GM18502 (cell line): ENCODE data around the gene EPB41L1.
"Not testable (repeated sequence)": the region's sequence is repeated elsewhere in the genome, so short reads cannot be mapped to it uniquely, and the experiment has no call there.

Source experiments
- ATAC-seq: cut with Tn5 transposase; IDR thresholded peaks from one replicate; pipeline ENCODE4 v1.9.1; 2021; ENCODE audit warnings: mild to moderate bottlenecking; ENCODE audit not compliant: unreplicated experiment, poor library complexity

Gene EPB41L1

GRCh38 chr20:36122931-36123288, 31.6 kb upstream of the EPB41L1 start:
- ATAC-seq: no peak

DNA sequence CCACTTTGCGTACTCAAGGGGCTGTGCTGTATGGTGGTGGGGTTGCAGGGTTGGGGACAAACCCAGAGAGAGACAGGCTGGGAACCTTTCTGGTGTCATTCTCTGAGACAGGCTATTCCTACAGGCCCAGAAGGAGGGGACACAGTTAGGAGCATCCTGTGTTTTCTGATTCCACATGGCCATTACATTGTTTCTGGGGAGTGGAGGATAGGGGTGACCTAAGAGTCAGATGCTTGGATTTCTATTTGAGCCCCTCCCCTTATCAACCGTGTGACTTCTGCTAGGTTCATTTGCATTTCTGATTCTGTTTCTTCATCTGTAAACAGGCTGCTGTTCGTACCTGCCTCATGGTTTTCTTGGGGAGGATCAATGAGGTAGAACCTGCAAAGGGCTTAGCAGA, 29.4 kb upstream of the EPB41L1 start:
- no peak for ATAC-seq

DNA sequence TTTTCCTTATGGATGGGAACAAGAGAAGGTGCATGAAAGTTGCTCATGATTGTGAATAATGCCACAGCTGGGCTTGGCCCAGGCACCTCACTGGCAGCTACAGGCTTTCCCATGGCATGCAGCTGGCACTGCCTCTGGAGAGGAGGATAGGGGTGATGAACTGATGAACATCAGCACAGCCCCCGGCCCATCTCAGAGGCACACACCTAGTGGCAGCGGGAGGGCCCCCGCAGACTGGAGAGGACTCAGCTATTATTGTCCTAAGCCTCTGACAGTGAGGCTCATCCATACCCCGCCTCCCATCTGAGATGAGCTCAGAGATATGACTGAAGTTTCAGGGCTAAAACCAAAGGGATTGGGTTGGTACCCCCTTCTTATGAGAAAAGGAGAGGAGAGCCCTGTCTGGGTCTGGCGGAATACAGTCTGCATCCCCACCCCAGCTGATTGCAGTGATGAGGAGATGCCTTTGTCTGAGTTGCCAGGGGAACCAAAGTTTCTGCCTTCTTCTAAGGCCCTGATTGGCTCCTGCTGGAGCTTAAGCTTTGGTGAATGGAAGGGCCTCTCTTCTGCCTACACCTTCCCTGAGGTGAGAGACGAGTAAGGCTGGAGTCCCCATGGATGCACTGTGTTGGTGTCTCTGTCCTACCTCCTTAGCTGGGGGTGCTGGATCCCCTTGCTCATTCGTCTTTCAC, 27.6 kb upstream of the EPB41L1 start:
- ATAC-seq: no peak

DNA sequence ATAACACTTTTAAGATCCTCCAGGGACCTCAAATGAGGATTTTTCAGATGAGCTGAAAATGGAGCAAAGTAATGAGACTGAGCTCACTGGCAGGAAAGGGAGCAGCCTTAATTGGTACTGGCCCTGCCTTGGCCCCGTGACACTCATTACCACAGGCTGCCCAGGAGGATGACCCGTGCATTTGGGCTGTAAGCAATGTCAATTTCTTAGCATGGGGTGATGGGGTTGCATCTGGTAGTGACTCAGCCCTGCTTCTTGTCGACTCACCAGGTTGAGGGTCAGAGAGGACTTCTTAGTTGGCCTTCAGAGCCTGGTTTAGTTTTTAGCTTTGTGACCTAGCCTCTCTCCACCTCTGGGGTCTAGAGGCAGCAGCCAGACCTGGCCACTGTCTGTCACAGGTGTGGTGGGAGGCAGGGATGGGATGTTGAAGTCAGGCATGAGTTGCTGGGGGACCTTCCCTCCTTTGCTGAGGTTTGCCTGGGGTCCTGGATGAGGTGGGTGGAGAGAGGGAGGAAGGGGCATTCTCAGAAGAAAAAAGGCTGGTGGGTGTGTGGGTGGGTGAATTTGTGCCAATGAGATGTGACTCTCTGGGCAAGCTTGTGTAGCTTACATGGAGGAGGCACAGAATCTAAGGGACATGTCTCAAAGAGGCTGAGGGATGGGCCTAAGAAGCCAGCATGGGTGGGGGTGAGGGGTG, 25.9 kb upstream of the EPB41L1 start:
- no peak for ATAC-seq

DNA sequence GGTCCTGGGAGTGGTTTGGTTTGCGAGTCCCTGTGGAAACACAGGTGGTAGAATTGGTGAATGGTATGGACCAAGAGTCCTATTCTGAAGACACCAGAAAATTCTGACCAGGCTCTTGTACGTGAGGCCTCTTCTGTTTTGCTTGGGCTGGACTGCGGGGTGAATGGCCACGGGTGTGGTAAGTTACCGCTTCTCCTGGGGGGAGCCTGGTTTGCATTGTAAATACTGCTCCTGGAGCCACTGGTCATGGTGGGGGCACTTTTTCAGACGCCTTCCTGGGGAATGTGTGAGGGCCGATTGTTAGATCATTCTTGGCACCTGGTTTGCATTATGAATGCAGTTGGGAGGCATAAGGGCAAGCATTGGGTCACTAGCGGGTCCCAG, 25.4 kb upstream of the EPB41L1 start:
- no peak for ATAC-seq

DNA sequence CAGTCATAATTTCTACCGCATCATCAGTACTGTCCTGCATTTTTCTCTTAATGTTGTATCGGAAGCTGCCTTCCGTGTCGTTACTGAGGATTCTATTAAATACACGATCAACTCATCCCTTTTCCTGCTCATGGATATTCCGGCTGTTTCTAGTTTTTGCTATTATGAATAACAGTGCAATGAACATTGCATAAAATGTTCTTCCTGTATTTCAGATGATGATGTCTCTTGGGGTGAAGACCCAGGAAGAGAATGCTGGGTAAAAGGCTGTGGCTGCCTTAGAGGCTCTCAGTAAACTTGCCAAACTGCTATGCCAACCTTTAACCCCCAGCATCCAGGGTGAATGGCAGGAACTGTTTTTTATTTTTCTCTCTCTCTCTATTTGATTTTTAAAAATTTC, 24.1 kb upstream of the EPB41L1 start:
- no peak for ATAC-seq

GRCh38 chr20:36132802-36133211, 21.7 kb upstream of the EPB41L1 start:
- no peak for ATAC-seq

- no peak for ATAC-seq
Observed at GRCh38 chr20:36133821-36134220, 20.7 kb upstream of the EPB41L1 start.

- ATAC-seq: no peak
Observed at GRCh38 chr20:36135159-36135558, 19.4 kb upstream of the EPB41L1 start.

DNA sequence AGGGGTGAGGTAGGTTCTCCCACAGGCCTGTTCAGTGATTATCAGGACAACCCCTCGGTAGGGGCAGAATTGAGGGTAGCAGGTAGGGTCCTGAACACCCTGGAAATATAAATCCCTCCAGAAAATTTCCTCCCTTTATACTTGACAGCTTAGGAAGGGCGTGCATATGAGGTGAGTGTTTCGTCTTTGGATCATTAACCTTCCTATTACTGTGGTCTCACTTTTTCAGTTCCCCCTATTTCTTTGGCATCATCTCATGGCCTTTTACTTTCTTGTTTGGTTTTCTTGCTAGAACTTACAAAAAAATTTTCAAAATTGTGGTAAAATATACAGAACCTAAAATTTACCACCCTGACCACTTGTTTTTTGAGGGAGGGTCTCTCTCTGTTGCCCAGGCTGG, 18.7 kb upstream of the EPB41L1 start:
- no peak for ATAC-seq

GRCh38 chr20:36137313-36137712, 17.2 kb upstream of the EPB41L1 start:
- ATAC-seq: not testable (repeated sequence)

DNA sequence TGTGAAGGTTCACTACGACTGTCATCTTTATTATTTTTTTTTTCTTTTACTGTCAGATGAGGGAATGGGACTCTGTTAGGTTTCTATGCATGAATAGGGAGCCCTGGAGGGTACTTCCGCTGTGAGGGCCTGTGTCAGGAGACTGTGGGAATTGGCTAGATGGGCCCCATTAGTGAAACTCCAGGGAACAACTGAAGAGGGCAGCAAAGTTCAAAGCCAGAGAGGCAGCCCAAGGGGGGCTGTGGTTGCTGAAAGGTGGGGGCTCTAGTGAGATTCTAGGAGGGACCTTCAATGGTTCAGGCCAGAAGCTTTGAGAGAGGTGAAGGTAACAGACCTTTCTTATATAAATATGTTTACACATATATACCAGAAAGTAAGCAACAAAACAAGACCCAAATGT, 13.2 kb upstream of the EPB41L1 start:
- ATAC-seq: no peak

- ATAC-seq: no peak
Observed at GRCh38 chr20:36144336-36144735, 10.2 kb upstream of the EPB41L1 start.

DNA sequence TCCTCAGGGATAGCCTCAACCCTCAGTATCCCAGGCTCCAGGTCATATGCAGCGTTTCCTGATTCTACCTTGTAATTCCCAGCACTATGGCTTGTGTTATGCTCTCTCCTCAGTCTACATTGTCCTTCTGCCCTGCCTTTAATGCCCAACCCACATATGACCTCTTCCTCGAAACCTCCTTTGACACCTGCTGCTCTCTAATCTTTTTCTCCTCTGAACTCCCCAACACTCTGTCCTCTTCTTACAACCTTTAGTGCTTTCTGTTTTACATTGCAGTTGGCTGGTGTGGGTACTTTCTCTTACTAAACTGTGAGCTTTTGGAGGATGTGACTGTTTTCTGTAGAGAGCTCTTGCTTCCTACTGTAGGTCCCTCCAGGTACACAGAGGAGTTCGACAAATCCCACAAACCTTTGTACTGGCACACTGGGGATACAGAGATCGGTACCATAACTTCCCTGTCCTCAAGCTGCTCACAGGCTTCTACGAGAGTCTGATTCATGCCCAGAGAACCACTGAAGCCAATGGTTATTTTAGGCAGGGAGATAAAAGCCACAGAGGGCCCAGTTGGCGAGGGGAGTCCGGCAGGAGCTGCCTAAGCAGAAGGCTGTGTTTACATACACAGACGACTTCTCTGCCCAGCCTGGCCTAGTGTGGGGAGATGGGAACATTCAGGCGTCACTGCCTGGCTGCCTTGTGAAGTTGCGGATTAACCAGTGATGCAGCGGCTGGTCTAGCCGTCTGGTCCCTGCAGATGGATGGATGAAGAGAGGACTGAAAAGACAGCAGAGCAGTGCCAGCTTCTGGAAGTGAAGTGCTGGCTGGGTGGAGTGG, 8.4 kb upstream of the EPB41L1 start:
- ATAC-seq: no peak

GRCh38 chr20:36147690-36148089, 6.8 kb upstream of the EPB41L1 start:
- no peak for ATAC-seq

GRCh38 chr20:36148439-36148838, 6.1 kb upstream of the EPB41L1 start:
- ATAC-seq: no peak

- no peak for ATAC-seq
Observed at GRCh38 chr20:36149012-36149411, 5.5 kb upstream of the EPB41L1 start.

- no peak for ATAC-seq
Observed at GRCh38 chr20:36149469-36149868, 5.1 kb upstream of the EPB41L1 start.

DNA sequence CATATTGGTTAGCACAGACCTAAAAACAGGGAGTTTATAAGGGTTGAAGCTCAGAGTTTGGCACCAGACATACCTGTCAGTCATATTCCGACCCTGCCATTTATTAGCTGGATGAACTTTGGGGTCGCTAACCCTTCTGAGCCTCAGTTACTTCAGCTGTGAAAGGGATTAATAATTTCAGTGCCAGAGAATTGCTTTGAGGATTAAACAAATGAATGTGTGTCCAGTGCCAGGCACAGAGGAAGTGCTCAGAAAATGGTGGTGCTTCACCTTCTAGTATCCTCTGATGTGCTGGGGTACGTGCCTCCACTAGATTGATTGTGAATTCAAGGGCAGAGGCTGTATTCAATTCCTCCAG, 4.1 kb upstream of the EPB41L1 start:
- ATAC-seq: no peak

DNA sequence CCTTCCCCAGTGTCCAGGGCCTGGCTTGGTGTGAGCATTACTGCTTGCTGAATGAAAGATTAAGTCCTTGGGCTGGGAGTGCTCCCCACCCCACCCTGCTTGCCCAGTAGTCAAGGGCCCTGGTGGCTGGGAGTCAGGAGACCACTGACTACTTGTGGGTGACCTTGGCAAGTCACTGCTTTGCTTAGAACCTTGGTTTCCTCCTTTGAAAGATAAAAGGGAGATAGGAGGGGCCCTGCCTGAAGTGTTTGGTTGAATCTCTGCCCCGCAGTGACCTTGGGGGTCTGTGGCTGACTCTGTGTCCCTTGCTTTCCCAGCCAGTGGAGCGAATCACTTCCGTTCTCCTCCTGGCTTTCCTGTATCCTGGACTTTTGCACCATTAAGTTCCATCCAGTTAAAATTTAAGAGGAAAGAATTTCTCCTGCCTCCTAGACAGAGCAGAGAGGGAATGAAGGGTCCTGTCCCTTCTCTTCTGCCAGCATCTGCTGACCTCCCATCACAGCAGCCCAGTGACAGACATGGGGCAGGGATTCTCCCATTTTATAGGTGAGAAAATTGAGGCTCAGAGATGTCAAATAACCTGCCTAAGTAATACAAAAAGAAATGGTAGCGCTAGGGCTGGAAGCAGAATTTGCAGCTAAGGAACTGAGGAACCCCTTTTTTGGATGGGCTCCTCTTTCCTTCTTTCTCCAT, 3.5 kb upstream of the EPB41L1 start:
- no peak for ATAC-seq

DNA sequence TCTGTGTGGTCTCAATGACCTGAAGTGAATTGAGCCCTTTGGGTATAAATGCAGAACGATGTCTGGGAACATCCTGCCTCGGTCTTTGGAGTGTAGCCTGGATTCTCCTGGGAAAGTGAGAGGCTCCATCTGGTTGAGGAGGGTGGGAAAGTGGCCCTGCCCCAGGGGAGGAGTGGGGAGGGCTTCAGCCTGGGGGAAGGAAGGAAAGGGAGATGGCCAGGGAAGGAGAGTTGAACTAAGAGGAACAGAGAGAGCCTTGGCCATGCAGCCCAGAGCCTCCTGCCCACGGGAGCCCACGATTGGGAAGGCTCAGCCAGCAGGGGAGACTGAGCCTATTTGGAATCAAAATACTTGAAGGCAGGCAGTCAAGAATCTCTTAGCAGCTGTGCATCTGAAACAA, 2.3 kb upstream of the EPB41L1 start:
- ATAC-seq: no peak
